Measurements from ENCODE around the gene TNFSF13.
"Not testable (repeated sequence)": the region's sequence is repeated elsewhere in the genome, so short reads cannot be mapped to it uniquely, and the experiment has no call there.

TNFSF13 gene

DNA sequence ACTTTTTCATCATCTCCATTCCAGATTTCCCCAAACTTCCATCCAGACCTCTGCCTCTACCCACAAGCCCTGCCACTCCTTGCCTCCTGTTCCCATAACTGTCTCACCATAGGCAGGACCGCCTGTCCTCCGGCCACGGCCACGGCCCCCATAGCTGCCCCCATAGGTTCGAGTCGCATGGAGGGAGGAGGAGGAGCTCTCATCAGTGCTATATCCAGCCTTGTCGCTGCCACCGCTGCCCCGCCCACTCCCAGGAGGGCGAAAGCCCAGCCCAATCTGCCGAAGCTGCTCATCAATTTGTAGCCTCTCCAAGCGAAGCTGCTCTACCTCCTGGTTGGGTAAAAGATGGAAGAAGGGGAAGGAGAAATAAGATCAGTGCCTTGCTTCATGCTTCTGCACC, 34.7 kb downstream of the TNFSF13 start:
- DNase-seq, result no peak

DNA sequence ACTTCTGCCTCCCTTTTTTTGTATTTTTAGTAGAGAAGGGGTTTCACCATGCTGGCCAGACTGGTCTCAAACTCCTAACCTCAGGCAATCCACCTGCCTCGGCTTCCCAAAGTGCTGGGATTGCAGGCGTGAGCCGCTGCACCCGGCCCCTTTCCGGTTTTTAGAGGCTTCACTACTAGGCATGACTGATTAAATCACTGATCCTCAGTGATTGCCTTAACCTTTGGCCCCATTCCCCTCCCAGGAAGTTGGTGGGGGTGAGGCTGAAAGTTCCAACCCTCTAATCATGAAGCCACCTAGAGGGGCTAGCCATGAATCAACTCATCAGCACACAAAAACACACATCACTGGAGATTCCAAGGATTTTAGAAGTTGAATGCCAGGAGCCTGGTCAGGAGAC, 39.0 kb downstream of the TNFSF13 start:
- not testable (repeated sequence) for DNase-seq

DNA sequence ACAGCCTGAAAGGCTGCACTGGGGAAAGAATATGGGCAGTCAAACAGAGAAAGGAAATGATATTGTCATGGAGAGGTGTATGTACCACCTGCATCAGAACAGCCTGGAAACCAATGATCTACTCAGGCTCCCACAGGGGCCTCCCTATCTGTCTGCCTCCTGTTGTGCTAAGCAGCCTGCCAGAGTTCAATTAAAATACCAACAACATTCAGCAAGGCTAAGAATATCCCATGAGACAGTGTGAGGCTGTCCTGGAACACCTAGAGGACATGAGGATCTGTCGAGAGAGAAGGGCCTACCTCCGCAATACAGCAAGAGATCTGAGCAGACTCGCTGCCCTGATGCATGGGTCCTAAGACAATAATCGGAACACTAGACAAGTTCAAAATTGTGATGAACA, 47.7 kb downstream of the TNFSF13 start:
- DNase-seq, result no peak

DNA sequence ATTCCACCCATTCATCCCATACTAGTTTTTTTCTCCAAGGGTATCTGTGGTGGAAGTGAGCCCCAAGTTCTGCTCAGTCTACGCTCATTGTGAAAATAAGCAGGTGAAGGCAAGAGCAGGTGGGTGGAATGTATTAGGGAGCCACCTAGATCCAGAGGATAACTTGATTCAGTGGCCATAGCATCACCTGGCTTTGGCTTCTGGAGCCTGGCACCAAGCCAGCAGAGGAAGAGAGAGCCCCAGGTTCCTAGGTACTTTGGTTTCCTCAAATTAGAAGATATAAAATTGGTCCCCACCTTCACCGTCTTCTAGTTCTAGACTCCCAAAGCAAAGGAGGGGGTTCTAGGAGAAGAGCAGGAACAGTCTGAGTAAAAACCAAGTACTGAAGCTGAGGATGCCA, 52.1 kb downstream of the TNFSF13 start:
- no peak for DNase-seq

All from stimulated activated CD8-positive, alpha-beta memory T cell treated with anti-CD3 and anti-CD28 coated beads, Interleukin-4, amount 100 ng/mL, for 48 hours (primary cell).